Gastroesophageal sphincter (tissue), 3 donors: ENCODE measurements around the gene BICC1.

ENCODE experiments used
- POLR2A ChIP-seq, 2 donors: fragments of 450-650 bp; IDR thresholded peaks; one replicate each; pipeline ENCODE4 v1.6.1; 2017; ENCODE audit warnings: antibody characterized with exemption in 2 of 2, mild to moderate bottlenecking in 2 of 2, moderate library complexity in 1 of 2
- POLR2AphosphoS5 ChIP-seq: sonication (generic); formaldehyde crosslinking; IDR thresholded peaks from one replicate; pipeline ENCODE4 v1.6.1; 2017; ENCODE audit warnings: antibody characterized with exemption
- TF ChIP-seq, protein P1 (sequence below), 4 experiments: fragments of 200-600 bp in 2 of 4; fragments of 450-650 bp in 2 of 4; sonication (generic) in 1 of 4; IDR thresholded peaks; one replicate each; pipeline ENCODE4 v1.5.1; 2017 to 2019; ENCODE audit warnings: antibody characterized with exemption in 4 of 4, mild to moderate bottlenecking in 2 of 4, moderate library complexity in 2 of 4

DNA sequence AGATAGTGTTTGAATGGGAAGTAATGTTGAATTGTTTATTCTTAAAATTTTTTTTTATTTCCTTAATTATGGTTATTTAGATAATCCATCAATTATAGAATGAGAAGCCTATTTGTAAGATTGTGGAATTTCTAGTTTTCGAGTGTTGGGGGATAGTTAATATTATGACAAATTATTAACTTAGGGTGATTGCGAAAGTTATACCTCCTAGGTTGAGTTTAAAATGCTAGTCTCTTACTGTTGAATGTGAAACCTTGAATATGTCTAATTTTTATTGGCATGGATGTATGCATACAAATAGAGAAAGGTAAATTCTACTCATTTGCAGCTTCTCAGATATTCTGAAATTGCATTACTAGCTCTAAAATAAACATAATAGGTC lies 43.2 kb downstream of the BICC1 start:
- TF ChIP-seq POLR2AphosphoS5 = no peak
- TF ChIP-seq, protein P1, sequence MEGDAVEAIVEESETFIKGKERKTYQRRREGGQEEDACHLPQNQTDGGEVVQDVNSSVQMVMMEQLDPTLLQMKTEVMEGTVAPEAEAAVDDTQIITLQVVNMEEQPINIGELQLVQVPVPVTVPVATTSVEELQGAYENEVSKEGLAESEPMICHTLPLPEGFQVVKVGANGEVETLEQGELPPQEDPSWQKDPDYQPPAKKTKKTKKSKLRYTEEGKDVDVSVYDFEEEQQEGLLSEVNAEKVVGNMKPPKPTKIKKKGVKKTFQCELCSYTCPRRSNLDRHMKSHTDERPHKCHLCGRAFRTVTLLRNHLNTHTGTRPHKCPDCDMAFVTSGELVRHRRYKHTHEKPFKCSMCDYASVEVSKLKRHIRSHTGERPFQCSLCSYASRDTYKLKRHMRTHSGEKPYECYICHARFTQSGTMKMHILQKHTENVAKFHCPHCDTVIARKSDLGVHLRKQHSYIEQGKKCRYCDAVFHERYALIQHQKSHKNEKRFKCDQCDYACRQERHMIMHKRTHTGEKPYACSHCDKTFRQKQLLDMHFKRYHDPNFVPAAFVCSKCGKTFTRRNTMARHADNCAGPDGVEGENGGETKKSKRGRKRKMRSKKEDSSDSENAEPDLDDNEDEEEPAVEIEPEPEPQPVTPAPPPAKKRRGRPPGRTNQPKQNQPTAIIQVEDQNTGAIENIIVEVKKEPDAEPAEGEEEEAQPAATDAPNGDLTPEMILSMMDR (IDR thresholded peaks at IDR 0.05) = no peak
- no peak for TF ChIP-seq POLR2A (IDR thresholded peaks at IDR 0.05)
